ENCODE results near the gene CCDC51. TPM values are rescaled to one million over a fixed set of nuclear protein-coding genes. Genes with fewer than 3 reads are reported as not detected.

CCDC51 gene
- polyA plus RNA-seq, 1 of the 3 experiments (the other 2 are of a cell fraction) = 24.2 TPM

DNA sequence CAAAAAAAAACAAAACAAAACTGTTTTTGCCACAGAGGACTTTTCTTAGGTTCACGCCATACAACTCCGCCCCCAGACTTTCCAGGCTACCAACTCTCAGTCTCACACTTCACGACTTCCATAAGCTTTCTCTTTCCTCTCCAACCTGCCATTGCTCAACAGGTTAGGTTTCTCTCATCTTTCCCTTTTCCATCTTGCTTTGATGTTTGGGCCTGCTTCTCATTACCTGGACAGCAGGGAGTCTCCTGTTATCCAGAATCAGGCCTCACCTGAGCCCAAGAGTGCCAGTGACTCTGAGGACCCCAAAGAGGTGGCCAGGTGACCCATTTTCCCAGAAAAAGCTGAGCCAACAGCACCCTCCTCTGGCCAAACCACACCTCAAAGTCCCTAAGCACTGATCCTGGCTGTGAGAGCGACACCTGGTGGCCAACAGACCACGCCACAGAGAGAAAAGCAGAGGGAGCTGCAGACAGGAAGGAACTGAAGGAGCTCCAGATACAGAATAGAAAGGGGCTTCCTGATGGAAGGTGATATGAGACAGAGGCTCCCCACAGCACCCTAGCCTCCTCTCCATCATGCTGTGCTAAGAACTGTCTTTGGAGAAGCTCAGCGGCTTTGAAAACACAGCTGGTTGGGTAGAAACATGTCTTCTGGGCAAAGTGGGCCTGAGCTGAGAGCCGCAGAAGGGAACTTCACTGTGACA, 4.0 kb downstream of the CCDC51 start (continued):
- TF ChIP-seq, protein P1, sequence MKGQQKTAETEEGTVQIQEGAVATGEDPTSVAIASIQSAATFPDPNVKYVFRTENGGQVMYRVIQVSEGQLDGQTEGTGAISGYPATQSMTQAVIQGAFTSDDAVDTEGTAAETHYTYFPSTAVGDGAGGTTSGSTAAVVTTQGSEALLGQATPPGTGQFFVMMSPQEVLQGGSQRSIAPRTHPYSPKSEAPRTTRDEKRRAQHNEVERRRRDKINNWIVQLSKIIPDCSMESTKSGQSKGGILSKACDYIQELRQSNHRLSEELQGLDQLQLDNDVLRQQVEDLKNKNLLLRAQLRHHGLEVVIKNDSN (IDR thresholded peaks at IDR 0.05; ENCODE audit: borderline replicate concordance, low read depth) = peak; percentile 9; the same call in 1 of the 2 replicates

DNA sequence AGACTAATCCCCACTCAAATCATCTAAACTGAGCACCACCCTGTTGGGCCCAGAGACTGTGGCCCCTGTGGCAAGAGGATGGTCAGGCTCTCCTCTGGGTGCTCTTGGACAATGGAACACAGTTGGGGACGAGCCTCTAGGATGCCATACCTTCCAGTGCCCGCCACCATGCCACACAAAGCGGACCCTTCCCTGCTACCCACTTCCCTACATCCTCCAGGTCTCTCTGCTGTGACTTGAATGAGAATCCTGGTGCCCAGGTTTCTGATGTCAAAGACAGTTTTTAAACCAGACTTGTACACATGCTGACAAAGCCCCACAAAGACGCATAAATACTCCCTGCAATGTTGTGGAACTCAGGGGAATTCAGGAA, 4.7 kb downstream of the CCDC51 start:
- no peak overlapping the region; a peak in 1 of 4 replicates for H3K27ac ChIP-seq (ENCODE audit: low read depth in 2 of 2, low read length in 1 of 2)
- ChIA-PET CTCF (interaction anchor here (0.7 to 13.2 kb wide), 57 partner anchors 12 to 265 kb away, joined by 3 to 399 read pairs (median 13); partner anchors contain the start of genes ATRIP, CAMP, CDC25A and FBXW12), POLR2A (interaction anchor here (1.6 kb wide), 1 partner anchor 162 kb away, joined by 4 read pairs; no protein-coding TSS in a partner anchor)

DNA sequence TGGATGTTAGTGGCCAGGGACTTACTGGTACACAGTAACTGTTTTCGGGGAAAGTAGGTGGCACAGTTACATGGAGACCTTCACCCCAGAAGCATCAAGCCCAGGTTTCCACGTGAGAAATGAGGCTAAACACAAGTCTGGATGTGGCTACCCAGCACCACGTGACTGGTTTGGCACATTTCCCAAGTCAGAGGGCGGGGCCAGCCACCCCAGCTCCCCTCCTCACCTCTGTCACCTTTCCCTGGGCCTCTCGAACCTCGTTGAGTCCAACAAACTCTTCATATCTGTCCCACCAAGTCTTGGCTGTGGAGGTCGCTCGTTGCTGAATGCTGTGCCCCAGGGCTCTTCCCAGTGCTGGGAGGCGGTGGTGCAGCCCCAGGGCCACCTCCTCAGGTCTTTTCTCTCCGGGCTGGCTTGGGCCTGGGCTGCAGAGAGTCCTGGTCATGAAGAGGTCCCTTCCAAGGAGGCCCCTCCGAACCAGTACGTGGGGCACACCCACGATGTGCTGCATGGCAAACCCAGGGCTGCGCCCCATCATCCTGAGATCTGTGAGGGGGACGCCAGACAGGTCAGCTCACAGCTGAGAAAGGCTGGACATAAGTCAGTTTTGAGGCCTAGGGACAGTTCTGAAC, 5.2 kb downstream of the CCDC51 start:
- Histone ChIP-seq H3K4me2 (no peak overlapping the region), H3K9me2 (no peaks in the 10 kb centered on the region), H3K27me3 (ENCODE audit: insufficient read depth) (no peaks in the 10 kb centered on the region), H2AFZ (ENCODE audit: low read depth) (no peak overlapping the region), H3K27ac (ENCODE audit: low read depth in 2 of 2, low read length in 1 of 2) (peak overlapping the region in 1 of 2 experiments; percentile 25; a peak in 1 of 4 replicates), H3K9me3 (no peaks in the 10 kb centered on the region), H3K4me3 (ENCODE audit: low read depth in 2 of 2, low read length in 1 of 2) (no peak overlapping the region), H3F3A (replicated peaks; ENCODE audit: insufficient read depth) (no peaks in the 10 kb centered on the region), H3K79me2 (ENCODE audit: insufficient read depth) (peaks cover 10% of the 10 kb centered on the region), H3K9ac (no peak overlapping the region), H3K4me1 (ENCODE audit: control insufficient read depth in 1 of 2, insufficient read depth in 2 of 2, low read depth in 1 of 2, low read length in 1 of 2) (peaks cover 0 to 21% of the 10 kb centered on the region in 2 experiments; a peak in 1 of 4 replicates), H3K36me3 (replicated peaks in 1 of 2; ENCODE audit: control insufficient read depth in 1 of 2, insufficient read depth in 2 of 2, low read length in 1 of 2) (peaks cover 4 to 25% of the 10 kb centered on the region in 2 experiments), H4K20me1 (ENCODE audit: insufficient read depth) (0 out of 2 replicates have a peak, but pooled peaks cover 5% of the 10 kb centered on the region)
- no peak for DNase-seq
- ChIA-PET CTCF (interaction anchor here (1.2 to 13.2 kb wide), 10 partner anchors 14 to 241 kb away, joined by 3 to 399 read pairs (median 58); no protein-coding TSS in a partner anchor), POLR2A (no interaction called here)
- no peak for TF ChIP-seq FOXJ3 (CRISPR knock-in tag; IDR thresholded peaks at IDR 0.05)
- TF ChIP-seq, protein P1 (IDR thresholded peaks at IDR 0.05; ENCODE audit: borderline replicate concordance, low read depth) = peak; percentile 36; the same call in 1 of the 2 replicates
- WGBS (ENCODE audit: low lambda C conversion rate) = 82% methylated on average over 15 of the region's 15 CpGs

More for the DNA sequence above, 4.7 kb downstream of the CCDC51 start:
- no peak overlapping the region for H3K9ac ChIP-seq
- DNase-seq = no peak
- H3K4me3 ChIP-seq (ENCODE audit: low read depth in 2 of 2, low read length in 1 of 2) = no peak overlapping the region
- H4K20me1 ChIP-seq (ENCODE audit: insufficient read depth) = 0 out of 2 replicates have a peak, but pooled peaks cover 5% of the 10 kb centered on the region
- TF ChIP-seq, protein P2, sequence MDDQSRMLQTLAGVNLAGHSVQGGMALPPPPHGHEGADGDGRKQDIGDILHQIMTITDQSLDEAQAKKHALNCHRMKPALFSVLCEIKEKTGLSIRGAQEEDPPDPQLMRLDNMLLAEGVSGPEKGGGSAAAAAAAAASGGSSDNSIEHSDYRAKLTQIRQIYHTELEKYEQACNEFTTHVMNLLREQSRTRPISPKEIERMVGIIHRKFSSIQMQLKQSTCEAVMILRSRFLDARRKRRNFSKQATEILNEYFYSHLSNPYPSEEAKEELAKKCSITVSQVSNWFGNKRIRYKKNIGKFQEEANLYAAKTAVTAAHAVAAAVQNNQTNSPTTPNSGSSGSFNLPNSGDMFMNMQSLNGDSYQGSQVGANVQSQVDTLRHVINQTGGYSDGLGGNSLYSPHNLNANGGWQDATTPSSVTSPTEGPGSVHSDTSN (IDR thresholded peaks at IDR 0.05) = no peak
- TF ChIP-seq JUND (IDR thresholded peaks at IDR 0.05) (no peak), TCF12 (IDR thresholded peaks at IDR 0.05) (no peak), SIN3A (IDR thresholded peaks at IDR 0.05; ENCODE audit: borderline replicate concordance, low read depth, low read length) (no peak)
- no peaks in the 10 kb centered on the region for H3F3A ChIP-seq (replicated peaks; ENCODE audit: insufficient read depth)
- H3K36me3 ChIP-seq (replicated peaks in 1 of 2; ENCODE audit: control insufficient read depth in 1 of 2, insufficient read depth in 2 of 2, low read length in 1 of 2) = peaks cover 4 to 25% of the 10 kb centered on the region in 2 experiments
- H2AFZ ChIP-seq (ENCODE audit: low read depth) = no peak overlapping the region
- H3K9me3 ChIP-seq = no peaks in the 10 kb centered on the region
- no peak overlapping the region for H3K4me2 ChIP-seq
- H3K9me2 ChIP-seq = no peaks in the 10 kb centered on the region
- H3K79me2 ChIP-seq (ENCODE audit: insufficient read depth) = peaks cover 15% of the 10 kb centered on the region
- WGBS (ENCODE audit: low lambda C conversion rate) = 86% methylated on average over 4 of the region's 4 CpGs
- H3K4me1 ChIP-seq (ENCODE audit: control insufficient read depth in 1 of 2, insufficient read depth in 2 of 2, low read depth in 1 of 2, low read length in 1 of 2) = peaks cover 0 to 18% of the 10 kb centered on the region in 2 experiments; a peak in 1 of 4 replicates
- H3K27me3 ChIP-seq (ENCODE audit: insufficient read depth) = no peaks in the 10 kb centered on the region
